Type B pancreatic cell (in vitro differentiated cells): Measurements from ENCODE around the gene C3orf38. TPM values are rescaled to one million over a fixed set of nuclear protein-coding genes. Genes with fewer than 3 reads are reported as not detected.
"Not testable (repeated sequence)": the region's sequence is repeated elsewhere in the genome, so short reads cannot be mapped to it uniquely, and the experiment has no call there.

ENCODE experiments used
- DNase-seq: peaks from one replicate; pipeline ENCODE4 v3.0.0; 2021; ENCODE audit warnings: mixed read lengths; ENCODE audit not compliant: unreplicated experiment; ENCODE audit errors: extremely low spot score
- H3K27ac Mint-ChIP-seq: 2 replicates; pipeline ENCODE4 v1.8.0; 2021; ENCODE audit warnings: mild to moderate bottlenecking, mixed read lengths
- H3K27me3 Mint-ChIP-seq: 2 replicates; pipeline ENCODE4 v1.8.0; 2021; ENCODE audit warnings: mixed read lengths
- H3K36me3 Mint-ChIP-seq: 2 replicates; pipeline ENCODE4 v1.8.0; 2021; ENCODE audit warnings: mixed read lengths
- H3K4me1 Mint-ChIP-seq: one replicate; pipeline ENCODE4 v1.8.0; 2021; ENCODE audit warnings: mixed read lengths; ENCODE audit not compliant: unreplicated experiment
- H3K4me3 Mint-ChIP-seq: 2 replicates; pipeline ENCODE4 v1.8.0; 2021; ENCODE audit warnings: mild to moderate bottlenecking, mixed read lengths
- H3K9me3 Mint-ChIP-seq: 2 replicates; pipeline ENCODE4 v1.8.0; 2021; ENCODE audit warnings: mixed read lengths
- CTCF ChIP-seq: fragments of 200-600 bp; sonication (generic); conservative IDR thresholded peaks from 2 replicates; pipeline ENCODE4 v1.5.0; 2021; ENCODE audit warnings: antibody characterized with exemption, mild to moderate bottlenecking
- total RNA-seq: library from RNA; stranded (reverse); gene quantifications from 2 replicates; pipeline ENCODE4 v1.2.1, GENCODE V29; 2021; ENCODE audit warnings: low replicate concordance

The C3orf38 gene
- total RNA-seq, 1 donor from 2014 or later = 31.1 TPM

GRCh38 chr3:88114878-88115549 is 34.7 kb upstream of the C3orf38 start:
- peaks cover 5% of the 10 kb centered on the region for H3K36me3 Mint-ChIP-seq
- no peak overlapping the region for H3K27ac Mint-ChIP-seq
- no peak overlapping the region for H3K4me3 Mint-ChIP-seq
- no peaks in the 10 kb centered on the region for H3K27me3 Mint-ChIP-seq
- H3K4me1 Mint-ChIP-seq = no peaks in the 10 kb centered on the region
- no peak for TF ChIP-seq CTCF
- DNase-seq = no peak
- H3K9me3 Mint-ChIP-seq = no peaks in the 10 kb centered on the region

- H3K9me3 Mint-ChIP-seq = no peaks in the 10 kb centered on the region
- H3K4me3 Mint-ChIP-seq = no peak overlapping the region
- peaks cover 12% of the 10 kb centered on the region for H3K36me3 Mint-ChIP-seq
- no peak overlapping the region for H3K27ac Mint-ChIP-seq
- H3K4me1 Mint-ChIP-seq = no peaks in the 10 kb centered on the region
- H3K27me3 Mint-ChIP-seq = no peaks in the 10 kb centered on the region
- no peak for DNase-seq
- no peak for TF ChIP-seq CTCF
Observed at GRCh38 chr3:88117683-88118082, 32.1 kb upstream of the C3orf38 start.

- H3K36me3 Mint-ChIP-seq = peaks cover 12% of the 10 kb centered on the region
- H3K4me1 Mint-ChIP-seq, H3K27me3 Mint-ChIP-seq, DNase-seq, H3K27ac Mint-ChIP-seq, H3K9me3 Mint-ChIP-seq, H3K4me3 Mint-ChIP-seq: not testable (repeated sequence)
Observed at GRCh38 chr3:88118603-88119002, 31.2 kb upstream of the C3orf38 start.

DNA sequence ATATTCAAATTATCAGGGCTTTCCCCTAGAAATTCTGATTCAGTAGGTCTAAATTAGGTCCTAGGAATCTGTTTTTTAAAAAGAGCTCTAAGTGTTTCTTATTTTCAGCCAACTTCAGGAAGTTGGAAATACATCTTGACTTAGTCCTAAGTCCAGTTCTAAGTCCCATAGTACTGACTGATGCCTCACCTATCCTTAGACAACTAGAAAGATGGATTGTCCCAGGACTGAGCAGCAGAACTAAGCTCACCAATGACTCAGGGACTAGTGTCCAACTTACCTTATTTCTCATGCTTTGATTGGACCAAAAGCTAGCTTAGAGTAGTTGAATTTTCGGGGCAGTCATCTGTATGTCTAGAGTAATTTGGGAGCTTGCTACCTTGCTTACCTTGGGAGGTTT is 26.2 kb upstream of the C3orf38 start:
- no peak for TF ChIP-seq CTCF
- Mint-ChIP-seq H3K4me1 (no peaks in the 10 kb centered on the region), H3K4me3 (no peak overlapping the region), H3K9me3 (no peaks in the 10 kb centered on the region), H3K27me3 (no peaks in the 10 kb centered on the region), H3K27ac (no peak overlapping the region), H3K36me3 (peaks cover 7% of the 10 kb centered on the region)
- DNase-seq = no peak

GRCh38 chr3:88131695-88132094 is 18.1 kb upstream of the C3orf38 start:
- H3K27ac Mint-ChIP-seq = no peak overlapping the region
- H3K4me3 Mint-ChIP-seq = no peak overlapping the region
- no peaks in the 10 kb centered on the region for H3K9me3 Mint-ChIP-seq
- no peak for DNase-seq
- peaks cover 6% of the 10 kb centered on the region for H3K4me1 Mint-ChIP-seq
- peaks cover 14% of the 10 kb centered on the region for H3K36me3 Mint-ChIP-seq
- TF ChIP-seq CTCF = no peak
- no peaks in the 10 kb centered on the region for H3K27me3 Mint-ChIP-seq

DNA sequence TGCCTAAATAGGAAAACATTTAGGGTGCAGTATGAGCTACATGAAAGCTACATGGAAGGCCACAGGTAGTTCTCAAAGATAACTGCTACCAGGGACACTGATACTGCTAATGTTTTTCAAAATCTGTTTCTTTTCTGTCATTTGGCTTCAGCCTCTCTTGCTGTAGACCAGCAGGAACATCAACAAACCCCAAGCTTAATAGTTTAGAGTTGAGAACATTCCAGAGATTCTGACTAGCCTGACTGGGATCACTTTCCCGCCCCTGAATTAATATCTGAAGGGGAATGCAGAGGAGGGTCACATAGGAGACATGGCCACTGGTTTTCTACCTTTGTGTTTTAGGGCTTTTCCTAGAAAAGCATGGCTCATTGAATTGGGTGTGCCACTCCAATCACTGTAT is 16.9 kb upstream of the C3orf38 start:
- Mint-ChIP-seq H3K4me1 (peaks cover 6% of the 10 kb centered on the region), H3K9me3 (no peaks in the 10 kb centered on the region), H3K27ac (no peak overlapping the region), H3K27me3 (no peaks in the 10 kb centered on the region), H3K4me3 (no peak overlapping the region), H3K36me3 (peaks cover 18% of the 10 kb centered on the region)
- TF ChIP-seq CTCF = no peak
- no peak for DNase-seq
